ENCODE measurements around the gene PIWIL1.

GRCh38 chr12:130347588-130347987 is 9.9 kb downstream of the PIWIL1 start:
- TF ChIP-seq POLR2A (IDR thresholded peaks at IDR 0.05; ENCODE audit: low read depth, low read length) (no peak), POLR2AphosphoS5 (IDR thresholded peaks at IDR 0.05; ENCODE audit: low read depth, low read length) (no peak), TAF1 (IDR thresholded peaks at IDR 0.05; ENCODE audit: borderline replicate concordance, low read depth, low read length) (no peak)
